Naive B cell (primary cell): Measurements from ENCODE around the gene EMC10. TPM values are rescaled to one million over a fixed set of nuclear protein-coding genes. Genes with fewer than 3 reads are reported as not detected.

Source experiments
- polyA plus RNA-seq, 6 donors: library from polyadenylated mRNA; unstranded; fragments of 300-500 nt; fragmentation: Illumina TruSeq; gene quantifications; one replicate each; pipeline ENCODE4 v1.2.3, GENCODE V29; 2021; ENCODE audit warnings: low read depth in 6 of 6

Gene EMC10
- polyA plus RNA-seq, 6 donors from 2014 or later = 7.0 to 11.9 (median 8.6) TPM

Other genes starting within 250 kb of the EMC10 start
- gene KCNC3, start 147.1 kb upstream of the EMC10 start, polyA plus RNA-seq = under 1 TPM in 2 of 6 donors, not detected in 4; 0.08 to 0.12 TPM
- 1 to 10 TPM in 3 of 6 donors, under 1 TPM in 2, not detected in 1; 0.38 to 1.8 (median 1.1) TPM for gene NAPSA, start 110.9 kb upstream of the EMC10 start, polyA plus RNA-seq
- 100 to 1,000 TPM in 1 of 6 donors, 10 to 100 TPM in 5; 70.9 to 115 (median 76.1) TPM for gene NR1H2, start 100.0 kb upstream of the EMC10 start, polyA plus RNA-seq
- 10 to 100 TPM; 22.9 to 46.7 (median 32.1) TPM for gene POLD1, start 92.2 kb upstream of the EMC10 start, polyA plus RNA-seq
- 100 to 1,000 TPM; 218 to 343 (median 286) TPM for gene SPIB, start 57.6 kb upstream of the EMC10 start, polyA plus RNA-seq
- gene MYBPC2, start 43.6 kb upstream of the EMC10 start, polyA plus RNA-seq = 1 to 10 TPM in 3 of 6 donors, under 1 TPM in 2, not detected in 1; 0.44 to 6.6 (median 1.2) TPM
- 1 to 10 TPM in 1 of 6 donors, under 1 TPM in 4, not detected in 1; 0.38 to 2.2 (median 0.50) TPM for gene GARIN5A, start 341 bp downstream of the EMC10 start, polyA plus RNA-seq
- 10 to 100 TPM in 5 of 6 donors, 1 to 10 TPM in 1; 9.8 to 20.7 (median 12.2) TPM for gene JOSD2, start 34.7 kb downstream of the EMC10 start, polyA plus RNA-seq
- gene ASPDH, start 37.4 kb downstream of the EMC10 start, polyA plus RNA-seq = not detected
- gene LRRC4B, start 91.9 kb downstream of the EMC10 start, polyA plus RNA-seq = under 1 TPM in 1 of 6 donors, not detected in 5; 0.10 TPM
- under 1 TPM in 1 of 6 donors, not detected in 5; 0.11 TPM for gene SYT3, start 163.4 kb downstream of the EMC10 start, polyA plus RNA-seq
- gene C19orf81, start 172.9 kb downstream of the EMC10 start, polyA plus RNA-seq = 1 to 10 TPM in 2 of 6 donors, not detected in 4; 1.1 to 1.2 TPM
- not detected for gene SHANK1, start 243.3 kb downstream of the EMC10 start, polyA plus RNA-seq
- 1 to 10 TPM in 2 of 6 donors, under 1 TPM in 4; 0.49 to 1.1 (median 0.69) TPM for gene CLEC11A, start 246.9 kb downstream of the EMC10 start, polyA plus RNA-seq